GM18526 (cell line): ENCODE measurements around the gene F5.

Experiments
- POLR2A ChIP-seq: IDR thresholded peaks from 3 replicates; pipeline ENCODE4 v1.6.1; 2011; ENCODE audit not compliant: insufficient read length; ENCODE audit errors: extremely low read depth

The F5 gene

GRCh38 chr1:169507413-169507812, 78.9 kb downstream of the F5 start:
- no peak for TF ChIP-seq POLR2A

- TF ChIP-seq POLR2A: no peak
Measured at GRCh38 chr1:169499807-169500206, 86.5 kb downstream of the F5 start.

- TF ChIP-seq POLR2A: no peak
Measured at GRCh38 chr1:169497317-169497716, 89.0 kb downstream of the F5 start.

GRCh38 chr1:169495916-169496315, 90.4 kb downstream of the F5 start:
- TF ChIP-seq POLR2A: no peak

- no peak for TF ChIP-seq POLR2A
Measured at GRCh38 chr1:169495046-169495775, 91.1 kb downstream of the F5 start.

- no peak for TF ChIP-seq POLR2A
Measured at GRCh38 chr1:169494343-169494742, 91.9 kb downstream of the F5 start.

- no peak for TF ChIP-seq POLR2A
Measured at GRCh38 chr1:169493251-169493650, 93.0 kb downstream of the F5 start.

- TF ChIP-seq POLR2A: no peak
Measured at GRCh38 chr1:169491845-169492281, 94.4 kb downstream of the F5 start.

- no peak for TF ChIP-seq POLR2A
Measured at GRCh38 chr1:169488157-169488556, 98.1 kb downstream of the F5 start.

- TF ChIP-seq POLR2A: no peak
Measured at GRCh38 chr1:169487561-169487960, 98.7 kb downstream of the F5 start.

- TF ChIP-seq POLR2A: no peak
Measured at GRCh38 chr1:169487133-169487532, 99.1 kb downstream of the F5 start.

GRCh38 chr1:169486281-169487051, 99.8 kb downstream of the F5 start:
- TF ChIP-seq POLR2A: no peak

- TF ChIP-seq POLR2A: peak; percentile 88
Measured at GRCh38 chr1:169485431-169486280, 100.6 kb downstream of the F5 start, which contains the start of gene SLC19A2. SLC19A2 (minus strand) TSS chr1:169485944; CDS start chr1:169485766, 178 bp downstream.

- no peak for TF ChIP-seq POLR2A
Measured at GRCh38 chr1:169484683-169485430, 101.4 kb downstream of the F5 start.

- TF ChIP-seq POLR2A: no peak
Measured at GRCh38 chr1:169484101-169484500, 102.2 kb downstream of the F5 start.
